WTC11 (cell line): ENCODE results near the gene CTNNA1.

ENCODE experiments used
- ATF2 ChIP-seq: sonication (generic); formaldehyde crosslinking; IDR thresholded peaks from 2 replicates; pipeline ENCODE4 v1.8.1; 2022; ENCODE audit warnings: low read depth, missing genetic modification reagents, borderline replicate concordance
- CREM ChIP-seq: sonication (generic); formaldehyde crosslinking; IDR thresholded peaks from 2 replicates; pipeline ENCODE4 v1.8.1; 2022; ENCODE audit warnings: mild to moderate bottlenecking, missing genetic modification reagents, moderate library complexity
- CTCF ChIP-seq: fragments of 200-600 bp; IDR thresholded peaks from 2 replicates; pipeline ENCODE4 v1.8.0; 2022; ENCODE audit warnings: antibody characterized with exemption
- JUN ChIP-seq: sonication (generic); formaldehyde crosslinking; IDR thresholded peaks from 2 replicates; pipeline ENCODE4 v1.8.0; 2023; ENCODE audit warnings: mild to moderate bottlenecking, missing genetic modification reagents
- KAT7 ChIP-seq: sonication (generic); formaldehyde crosslinking; IDR thresholded peaks from 2 replicates; pipeline ENCODE4 v1.8.1; 2023; ENCODE audit warnings: missing genetic modification reagents, mild to moderate bottlenecking, borderline replicate concordance
- MYBL2 ChIP-seq: sonication (generic); formaldehyde crosslinking; IDR thresholded peaks from 2 replicates; pipeline ENCODE4 v1.8.1; 2023; ENCODE audit warnings: mild to moderate bottlenecking, moderate library complexity, missing genetic modification reagents
- NR2C2 ChIP-seq: sonication (generic); formaldehyde crosslinking; IDR thresholded peaks from 2 replicates; pipeline ENCODE4 v1.8.0; 2022; ENCODE audit warnings: mild to moderate bottlenecking, missing genetic modification reagents
- SP1 ChIP-seq: sonication (generic); formaldehyde crosslinking; conservative IDR thresholded peaks from 2 replicates; pipeline ENCODE4 v1.8.1; 2022; ENCODE audit warnings: missing genetic modification reagents
- TP53 ChIP-seq: sonication (generic); formaldehyde crosslinking; IDR thresholded peaks from 2 replicates; pipeline ENCODE4 v1.8.1; 2023; ENCODE audit warnings: mild to moderate bottlenecking, missing genetic modification reagents
- ZBTB43 ChIP-seq: sonication (generic); formaldehyde crosslinking; IDR thresholded peaks from 2 replicates; pipeline ENCODE4 v1.8.1; 2023; ENCODE audit warnings: mild to moderate bottlenecking, missing genetic modification reagents

- TF ChIP-seq JUN (no peak), CTCF (no peak), CREM (CRISPR knock-in tag) (no peak), MYBL2 (no peak), SP1 (no peak), ATF2 (no peak), NR2C2 (CRISPR knock-in tag) (no peak), KAT7 (CRISPR knock-in tag) (no peak), TP53 (CRISPR knock-in tag) (no peak), ZBTB43 (CRISPR knock-in tag) (no peak)
These were observed 88.3 kb downstream of the CTNNA1 start for GRCh38 chr5:138841531-138841930.
